Caco-2 (cell line): ENCODE measurements around the gene AMBP. TPM values are rescaled to one million over a fixed set of nuclear protein-coding genes. Genes with fewer than 3 reads are reported as not detected.

Experiments
- BruUV-seq: library from RNA; stranded (reverse); fragments of 400-500 nt; replicated peaks from 2 replicates; lab custom pipeline; 2021; lab: Mats Ljungman, UMichigan
- CTCF ChIA-PET: fragments of 300-600 bp; sonication (Branson Sonifier 250); formaldehyde crosslinking; loops from one replicate; lab custom pipeline; 2022; ENCODE audit warnings: antibody characterized with exemption; lab: Charles Lee
- POLR2A ChIA-PET: fragments of 300-600 bp; sonication (Branson Sonifier 250); formaldehyde crosslinking; loops from one replicate; lab custom pipeline; 2022; ENCODE audit warnings: antibody characterized with exemption; lab: Charles Lee
- DNase-seq, 2 experiments: peaks; one replicate each; pipeline versions ENCODE4 v3.0.0 to v3.0.0-alpha.2; 2020 to 2022
- H3K27me3 ChIP-seq: replicated peaks from 2 replicates; pipeline ENCODE4 v1.6.0; 2011; ENCODE audit warnings: low read length; ENCODE audit not compliant: control insufficient read depth, insufficient read depth
- H3K36me3 ChIP-seq: 2 replicates; pipeline ENCODE4 v1.5.1; 2011; ENCODE audit warnings: low read length; ENCODE audit not compliant: control insufficient read depth, insufficient read depth
- H3K4me1 ChIP-seq: fragments of 250-450 bp; sonication (Bioruptor Pico); 2 replicates; pipeline ENCODE4 v1.5.1; 2020; ENCODE audit warnings: mild to moderate bottlenecking
- H3K4me3 ChIP-seq: 2 replicates; pipeline ENCODE4 v1.5.1; 2011; ENCODE audit warnings: low read depth, mild to moderate bottlenecking, control low read depth, low read length
- H3K9me3 ChIP-seq: fragments of 250-450 bp; sonication (Bioruptor Pico); 2 replicates; pipeline ENCODE4 v1.5.1; 2020; ENCODE audit warnings: mild to moderate bottlenecking, moderate library complexity
- H3K27ac Mint-ChIP-seq: one replicate; pipeline ENCODE4 v1.8.0; 2022; ENCODE audit warnings: mixed read lengths; ENCODE audit not compliant: unreplicated experiment
- H3K27me3 Mint-ChIP-seq: one replicate; pipeline ENCODE4 v1.8.0; 2022; ENCODE audit warnings: mixed read lengths; ENCODE audit not compliant: insufficient read depth, unreplicated experiment
- H3K36me3 Mint-ChIP-seq: one replicate; pipeline ENCODE4 v1.8.0; 2022; ENCODE audit warnings: mild to moderate bottlenecking, mixed read lengths; ENCODE audit not compliant: insufficient read depth, unreplicated experiment
- H3K4me1 Mint-ChIP-seq: one replicate; pipeline ENCODE4 v1.8.0; 2022; ENCODE audit warnings: low read depth, mixed read lengths; ENCODE audit not compliant: unreplicated experiment
- H3K4me3 Mint-ChIP-seq: one replicate; pipeline ENCODE4 v1.8.0; 2022; ENCODE audit warnings: mild to moderate bottlenecking, moderate library complexity, mixed read lengths; ENCODE audit not compliant: unreplicated experiment
- H3K9me3 Mint-ChIP-seq: one replicate; pipeline ENCODE4 v1.8.0; 2022; ENCODE audit warnings: mixed read lengths; ENCODE audit not compliant: unreplicated experiment
- intact Hi-C: fragments of 100-400 bp; cut with micrococcal nuclease; formaldehyde crosslinking; loops from one replicate; pipeline ENCODE4 v1.10.0; 2022; ENCODE audit not compliant: unreplicated experiment
- total RNA-seq: library from RNA; stranded (reverse); gene quantifications from 2 replicates; pipeline ENCODE4 v1.2.3, GENCODE V29; 2022
- TF ChIP-seq, protein P1 (sequence below), 2 experiments: fragments of 200-600 bp in 1 of 2; IDR thresholded peaks; 1 replicate in 1 of 2; 2 replicates in 1 of 2; pipeline versions ENCODE4 v1.5.1 to v1.8.0; 2011 to 2022; ENCODE audit warnings: antibody characterized with exemption in 1 of 2, control low read depth in 1 of 2, inconsistent platforms in 1 of 2, low read depth in 1 of 2, low read length in 1 of 2, mild to moderate bottlenecking in 1 of 2, moderate library complexity in 1 of 2; ENCODE audit not compliant: insufficient read depth in 1 of 2, severe bottlenecking in 1 of 2, unreplicated experiment in 1 of 2

The AMBP gene
- total RNA-seq, 1 experiment from 2014 or later: 2.2 TPM

DNA sequence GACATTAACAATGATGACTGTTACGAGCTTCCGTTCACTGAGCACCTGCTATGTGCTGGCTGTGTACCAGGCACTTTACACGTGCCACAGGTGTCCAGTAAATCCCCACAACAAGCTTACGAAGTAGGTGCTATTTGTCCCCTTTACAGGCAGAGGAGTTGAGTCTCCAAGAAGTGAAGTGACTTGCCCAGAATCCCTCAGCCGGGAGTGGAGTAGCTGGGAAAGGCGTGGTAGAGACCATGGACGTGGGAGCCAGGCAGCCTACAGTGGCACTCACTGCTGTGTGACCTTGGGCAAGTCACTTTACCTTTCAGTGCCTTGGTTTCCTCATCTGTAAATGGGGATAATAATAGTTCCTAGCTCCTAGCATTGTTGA, 669 bp upstream of the AMBP start:
- H3K4me3 ChIP-seq: no peak overlapping the region

GRCh38 chr9:114077162-114077837, 800 bp downstream of the AMBP start:
- CTCF ChIA-PET: no interaction called here
- H3K27me3 ChIP-seq: no peaks in the 10 kb centered on the region
- no TSS peak for BruUV-seq
- Mint-ChIP-seq H3K27me3 (no peaks in the 10 kb centered on the region), H3K4me1 (peaks cover 37% of the 10 kb centered on the region), H3K4me3 (no peak overlapping the region), H3K36me3 (no peaks in the 10 kb centered on the region), H3K27ac (peak overlapping the region; percentile 79), H3K9me3 (peaks cover 10% of the 10 kb centered on the region)
- 0 out of 2 replicates have a peak, but pooled peaks cover 2% of the 10 kb centered on the region for H3K36me3 ChIP-seq
- TF ChIP-seq, protein P1, sequence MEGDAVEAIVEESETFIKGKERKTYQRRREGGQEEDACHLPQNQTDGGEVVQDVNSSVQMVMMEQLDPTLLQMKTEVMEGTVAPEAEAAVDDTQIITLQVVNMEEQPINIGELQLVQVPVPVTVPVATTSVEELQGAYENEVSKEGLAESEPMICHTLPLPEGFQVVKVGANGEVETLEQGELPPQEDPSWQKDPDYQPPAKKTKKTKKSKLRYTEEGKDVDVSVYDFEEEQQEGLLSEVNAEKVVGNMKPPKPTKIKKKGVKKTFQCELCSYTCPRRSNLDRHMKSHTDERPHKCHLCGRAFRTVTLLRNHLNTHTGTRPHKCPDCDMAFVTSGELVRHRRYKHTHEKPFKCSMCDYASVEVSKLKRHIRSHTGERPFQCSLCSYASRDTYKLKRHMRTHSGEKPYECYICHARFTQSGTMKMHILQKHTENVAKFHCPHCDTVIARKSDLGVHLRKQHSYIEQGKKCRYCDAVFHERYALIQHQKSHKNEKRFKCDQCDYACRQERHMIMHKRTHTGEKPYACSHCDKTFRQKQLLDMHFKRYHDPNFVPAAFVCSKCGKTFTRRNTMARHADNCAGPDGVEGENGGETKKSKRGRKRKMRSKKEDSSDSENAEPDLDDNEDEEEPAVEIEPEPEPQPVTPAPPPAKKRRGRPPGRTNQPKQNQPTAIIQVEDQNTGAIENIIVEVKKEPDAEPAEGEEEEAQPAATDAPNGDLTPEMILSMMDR (IDR thresholded peaks at IDR 0.05; ENCODE audit: insufficient read depth in 1 of 2, low read depth in 1 of 2, low read length in 1 of 2, severe bottlenecking in 1 of 2, unreplicated experiment in 1 of 2): no peak
- H3K4me3 ChIP-seq: no peak overlapping the region
- H3K9me3 ChIP-seq: peaks cover 6% of the 10 kb centered on the region; the same call in 1 of the 2 replicates
- H3K4me1 ChIP-seq: peaks cover 46% of the 10 kb centered on the region
- intact Hi-C loops: no loop called here
- no peak for DNase-seq
- POLR2A ChIA-PET: no interaction called here

More for the DNA sequence above, 669 bp upstream of the AMBP start:
- DNase-seq: peak in 1 of 2 experiments; percentile 16
- 0 out of 2 replicates have a peak, but pooled peaks cover 2% of the 10 kb centered on the region for H3K36me3 ChIP-seq
- peaks cover 10% of the 10 kb centered on the region for H3K9me3 Mint-ChIP-seq
- no peaks in the 10 kb centered on the region for H3K27me3 Mint-ChIP-seq
- no TSS peak for BruUV-seq
- ChIA-PET CTCF (no interaction called here), POLR2A (no interaction called here)
- H3K27ac Mint-ChIP-seq: peak overlapping the region; percentile 65
- H3K9me3 ChIP-seq: peaks cover 6% of the 10 kb centered on the region; the same call in 1 of the 2 replicates
- intact Hi-C loops: no loop called here
- peaks cover 54% of the 10 kb centered on the region for H3K4me1 ChIP-seq
- H3K4me3 Mint-ChIP-seq: no peak overlapping the region
- H3K36me3 Mint-ChIP-seq: no peaks in the 10 kb centered on the region
- TF ChIP-seq, protein P1 (IDR thresholded peaks at IDR 0.05; ENCODE audit: insufficient read depth in 1 of 2, low read depth in 1 of 2, low read length in 1 of 2, severe bottlenecking in 1 of 2, unreplicated experiment in 1 of 2): no peak
- H3K27me3 ChIP-seq: no peaks in the 10 kb centered on the region
- peaks cover 45% of the 10 kb centered on the region for H3K4me1 Mint-ChIP-seq

- H3K36me3 Mint-ChIP-seq: no peaks in the 10 kb centered on the region
- H3K4me3 Mint-ChIP-seq: no peak overlapping the region
- H3K27ac Mint-ChIP-seq: peak overlapping the region; percentile 42
- DNase-seq: no peak
- H3K4me1 Mint-ChIP-seq: peaks cover 29% of the 10 kb centered on the region
- no peaks in the 10 kb centered on the region for H3K27me3 Mint-ChIP-seq
- Histone ChIP-seq H3K27me3 (no peaks in the 10 kb centered on the region), H3K4me1 (peaks cover 38% of the 10 kb centered on the region), H3K4me3 (no peak overlapping the region), H3K9me3 (peaks cover 6% of the 10 kb centered on the region; the same call in 1 of the 2 replicates), H3K36me3 (0 out of 2 replicates have a peak, but pooled peaks cover 2% of the 10 kb centered on the region)
- TF ChIP-seq, protein P1 (IDR thresholded peaks at IDR 0.05; ENCODE audit: insufficient read depth in 1 of 2, low read depth in 1 of 2, low read length in 1 of 2, severe bottlenecking in 1 of 2, unreplicated experiment in 1 of 2): no peak
- no TSS peak for BruUV-seq
- H3K9me3 Mint-ChIP-seq: peaks cover 10% of the 10 kb centered on the region
- POLR2A ChIA-PET: interaction anchor here (0.6 kb wide), 1 partner anchor 468 kb away, joined by 3 read pairs; no protein-coding TSS in a partner anchor
- CTCF ChIA-PET: no interaction called here
- intact Hi-C loops: no loop called here
These were observed 1.6 kb downstream of the AMBP start for GRCh38 chr9:114076237-114077161.
